GM10266 (cell line): Measurements from ENCODE around the gene PPP2R5A.

Source experiments
- DNase-seq: peaks from one replicate; pipeline ENCODE4 v3.0.0; 2012; ENCODE audit errors: extremely low spot score
- CTCF ChIP-seq: IDR thresholded peaks from 2 replicates; pipeline ENCODE4 v1.5.1; 2012; ENCODE audit warnings: mild to moderate bottlenecking, low read depth; ENCODE audit not compliant: control insufficient read depth, insufficient read depth; ENCODE audit errors: missing control alignments

PPP2R5A gene

GRCh38 chr1:212242288-212242984 is 42.8 kb upstream of the PPP2R5A start:
- DNase-seq = no peak
- TF ChIP-seq CTCF = no peak

- DNase-seq = no peak
- no peak for TF ChIP-seq CTCF
Observed at GRCh38 chr1:212242985-212243308, 42.3 kb upstream of the PPP2R5A start.

GRCh38 chr1:212244441-212244840 is 40.8 kb upstream of the PPP2R5A start:
- TF ChIP-seq CTCF = no peak
- DNase-seq = no peak

GRCh38 chr1:212247179-212247721 is 38.0 kb upstream of the PPP2R5A start:
- TF ChIP-seq CTCF = no peak
- DNase-seq = no peak

GRCh38 chr1:212247988-212248387 is 37.2 kb upstream of the PPP2R5A start:
- TF ChIP-seq CTCF = no peak

GRCh38 chr1:212254853-212255363 is 30.3 kb upstream of the PPP2R5A start:
- no peak for DNase-seq
- TF ChIP-seq CTCF = no peak

More at GRCh38 chr1:212247988-212248387, 37.2 kb upstream of the PPP2R5A start:
- DNase-seq = no peak

- TF ChIP-seq CTCF = no peak
- no peak for DNase-seq
Observed at GRCh38 chr1:212255705-212256307, 29.4 kb upstream of the PPP2R5A start.
